Ammon's horn (tissue), 1 donor: ENCODE results near the gene DBNDD2.
A peak's percentile ranks its signal among the peaks of the same experiment; 100 is the strongest.

Source experiments
- DNase-seq: peaks from one replicate; pipeline ENCODE4 v3.0.0-alpha.2; 2016; ENCODE audit warnings: low spot score

DBNDD2 gene

GRCh38 chr20:45378191-45378590, 29.9 kb upstream of the DBNDD2 start, which contains the start of gene TP53TG5:
Gene TP53TG5, minus strand, starts transcription at chr20:45378325. Its CDS starts 89 bp downstream, at chr20:45378236.
- DNase-seq, result peak; percentile 84

- no peak for DNase-seq
These were observed 20.8 kb upstream of the DBNDD2 start for GRCh38 chr20:45387274-45387673.

- DNase-seq, result no peak
These were observed 17.2 kb upstream of the DBNDD2 start for GRCh38 chr20:45390931-45391330.

DNA sequence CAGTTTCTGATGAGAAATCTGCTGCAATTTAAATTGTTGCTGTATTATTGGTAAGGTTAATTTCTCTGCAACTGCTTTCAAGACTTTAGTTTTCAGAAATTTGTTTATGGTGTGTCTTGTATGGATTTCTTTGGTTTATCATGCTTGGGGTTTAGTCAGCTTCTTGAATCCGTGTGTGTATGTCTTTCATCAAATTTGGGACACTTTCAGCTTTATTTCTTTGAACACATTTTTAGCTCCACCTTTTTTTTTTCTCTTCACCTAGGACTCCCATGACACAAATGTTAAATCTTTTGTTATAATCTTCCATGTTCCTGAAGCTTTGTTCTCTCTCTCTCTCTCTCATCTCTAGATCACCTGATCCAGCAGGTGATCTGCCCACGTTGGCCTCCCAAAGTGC, 16.5 kb upstream of the DBNDD2 start:
- DNase-seq, result no peak

DNA sequence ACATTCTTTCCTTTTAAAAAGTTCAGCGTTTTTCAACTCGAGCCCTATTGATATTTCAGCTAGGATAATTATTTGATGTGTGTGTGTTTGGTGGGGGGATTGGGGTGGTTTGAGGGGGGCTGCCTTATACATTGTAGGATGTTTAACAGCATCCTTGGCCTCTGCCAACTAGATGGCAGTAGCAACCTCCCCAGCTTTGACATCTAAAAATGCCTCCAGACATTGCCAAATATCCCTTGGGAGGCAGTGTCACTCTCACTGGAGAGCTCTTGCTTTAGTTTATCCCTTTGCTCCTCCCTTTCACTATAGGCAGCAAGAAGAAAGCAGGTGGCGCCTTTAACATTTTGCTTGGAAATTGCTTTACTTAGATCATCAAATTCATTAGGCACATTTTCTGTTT, 15.4 kb upstream of the DBNDD2 start:
- DNase-seq, result peak; percentile 64

GRCh38 chr20:45394221-45395113, 13.6 kb upstream of the DBNDD2 start:
- DNase-seq, result no peak

DNA sequence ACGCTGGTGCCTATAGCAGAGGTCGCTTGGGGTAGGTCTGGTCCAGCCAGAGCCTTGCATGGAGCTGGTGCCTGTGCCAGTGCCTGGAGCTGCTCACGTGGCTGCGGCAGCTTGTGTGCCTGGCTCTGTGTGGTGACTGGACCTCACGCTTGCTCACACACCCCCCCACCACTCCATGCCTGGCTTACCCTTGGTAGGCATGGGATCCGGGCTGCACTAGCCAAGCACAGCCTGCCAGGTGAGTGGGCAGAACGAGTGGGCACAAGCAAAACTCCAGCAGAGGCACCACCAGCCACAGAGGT, 13.0 kb upstream of the DBNDD2 start:
- no peak for DNase-seq

DNA sequence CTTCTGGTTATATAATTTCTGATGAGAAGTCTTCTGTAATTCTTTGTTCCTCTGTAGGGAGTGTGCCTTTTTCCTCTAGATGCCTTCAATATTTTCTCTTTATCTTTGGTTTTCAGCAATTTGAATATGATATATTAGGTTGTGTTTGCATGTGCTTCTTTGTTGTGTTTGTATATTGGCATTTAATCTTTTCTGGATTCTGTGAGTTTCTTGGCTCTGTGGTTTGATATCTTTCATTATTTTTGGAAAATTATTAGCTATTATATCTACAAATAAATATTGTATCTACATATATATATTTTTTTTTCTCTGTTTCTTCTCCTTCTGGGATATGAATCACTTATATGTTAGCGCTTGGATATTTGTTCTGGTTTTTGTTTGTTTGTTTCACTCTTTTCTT, 9.1 kb upstream of the DBNDD2 start:
- no peak for DNase-seq

- DNase-seq, result no peak
These were observed 7.6 kb upstream of the DBNDD2 start for GRCh38 chr20:45400346-45401031.

DNA sequence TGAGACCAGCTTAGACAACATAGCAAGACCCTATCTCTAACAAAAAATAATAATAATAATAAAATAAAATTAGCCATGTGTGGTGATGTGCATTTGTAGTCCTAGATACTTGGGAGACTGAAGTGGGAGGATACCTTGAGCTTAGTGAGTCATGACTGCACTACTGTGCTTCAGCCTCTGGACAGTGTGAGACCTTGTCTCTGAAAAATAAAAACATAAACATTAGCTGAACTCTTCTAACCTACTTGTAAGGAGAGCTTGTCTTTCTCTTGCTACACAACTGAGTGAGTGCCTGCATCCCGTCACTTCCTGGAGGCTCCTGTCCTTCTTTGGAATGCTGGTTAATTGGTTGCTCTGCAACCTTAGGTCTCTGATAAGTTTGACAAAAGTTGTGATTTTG, 5.1 kb upstream of the DBNDD2 start:
- no peak for DNase-seq

- no peak for DNase-seq
These were observed 3.7 kb upstream of the DBNDD2 start for GRCh38 chr20:45404438-45404837.

DNA sequence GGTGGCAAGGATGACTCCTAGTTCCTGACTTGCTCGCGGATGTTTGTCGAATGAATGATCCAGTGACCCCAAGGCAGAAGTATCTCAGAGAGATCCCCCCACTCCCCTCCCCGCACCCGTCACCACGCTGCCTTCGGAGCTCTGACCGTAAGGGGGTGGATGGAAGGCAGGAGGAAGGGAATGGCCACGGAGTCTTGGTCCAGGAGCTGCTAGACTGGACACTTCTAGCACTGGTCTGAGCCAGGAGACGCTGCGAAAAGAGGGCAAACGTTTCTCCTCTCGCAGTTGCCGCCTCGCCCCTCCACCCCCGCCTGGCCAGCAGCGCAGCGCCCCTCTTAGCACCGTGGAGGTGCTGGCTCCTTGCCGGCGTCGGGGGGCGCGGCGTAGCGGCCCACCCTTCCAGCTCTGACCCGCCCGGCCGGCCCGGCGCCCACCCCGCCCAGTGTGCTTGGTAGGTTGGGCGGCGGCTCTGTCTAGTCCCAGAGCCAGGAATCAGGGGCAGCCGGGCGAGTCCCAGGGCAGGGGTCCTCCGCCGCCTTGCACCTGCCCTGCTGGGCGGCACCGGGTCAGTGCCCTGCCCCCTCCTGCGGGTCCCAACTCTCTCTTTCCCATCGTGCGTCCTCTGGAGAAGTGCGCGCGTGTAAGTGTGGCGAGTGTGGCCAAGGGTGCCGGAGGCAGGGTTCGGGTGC, 2.4 kb upstream of the DBNDD2 start:
- DNase-seq, result no peak

DNA sequence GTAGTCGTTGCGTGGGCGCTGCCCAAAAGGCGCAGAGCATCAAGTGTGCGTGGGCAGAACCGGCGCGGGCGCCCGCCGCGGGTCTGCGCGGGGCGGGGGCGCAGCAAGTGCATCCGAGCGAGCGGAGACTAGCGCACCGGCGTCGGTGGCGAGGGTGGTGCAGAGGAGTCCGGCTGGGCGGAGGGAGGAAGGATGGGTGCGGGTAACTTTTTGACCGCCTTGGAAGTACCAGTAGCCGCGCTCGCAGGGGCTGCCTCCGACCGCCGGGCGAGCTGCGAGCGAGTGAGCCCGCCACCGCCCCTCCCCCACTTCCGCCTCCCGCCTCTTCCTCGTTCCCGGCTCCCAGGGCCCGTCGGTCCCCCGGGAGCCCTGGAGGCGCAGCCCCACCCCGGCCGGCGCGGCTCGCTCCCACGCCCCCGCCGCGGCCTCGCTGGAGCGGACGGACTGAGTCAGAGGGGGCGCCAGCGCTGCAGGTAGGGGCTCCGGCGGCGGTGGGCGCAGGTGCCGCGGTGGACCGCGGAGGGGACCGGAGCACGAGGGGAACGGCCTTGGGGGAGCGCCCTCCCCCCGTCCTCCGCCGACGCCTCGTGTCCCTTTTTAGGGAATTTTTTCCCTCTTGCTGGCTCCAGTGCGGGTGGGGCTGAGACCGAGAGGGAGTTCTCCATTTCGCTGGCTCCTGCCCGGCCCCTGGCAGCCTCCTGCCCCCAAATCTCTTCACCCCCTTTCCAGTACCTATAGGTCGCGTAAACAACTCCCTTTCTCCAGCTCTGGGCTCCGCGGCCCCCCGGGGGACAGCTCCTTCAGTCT, 1.6 kb upstream of the DBNDD2 start:
- peak; percentile 65 for DNase-seq

DNA sequence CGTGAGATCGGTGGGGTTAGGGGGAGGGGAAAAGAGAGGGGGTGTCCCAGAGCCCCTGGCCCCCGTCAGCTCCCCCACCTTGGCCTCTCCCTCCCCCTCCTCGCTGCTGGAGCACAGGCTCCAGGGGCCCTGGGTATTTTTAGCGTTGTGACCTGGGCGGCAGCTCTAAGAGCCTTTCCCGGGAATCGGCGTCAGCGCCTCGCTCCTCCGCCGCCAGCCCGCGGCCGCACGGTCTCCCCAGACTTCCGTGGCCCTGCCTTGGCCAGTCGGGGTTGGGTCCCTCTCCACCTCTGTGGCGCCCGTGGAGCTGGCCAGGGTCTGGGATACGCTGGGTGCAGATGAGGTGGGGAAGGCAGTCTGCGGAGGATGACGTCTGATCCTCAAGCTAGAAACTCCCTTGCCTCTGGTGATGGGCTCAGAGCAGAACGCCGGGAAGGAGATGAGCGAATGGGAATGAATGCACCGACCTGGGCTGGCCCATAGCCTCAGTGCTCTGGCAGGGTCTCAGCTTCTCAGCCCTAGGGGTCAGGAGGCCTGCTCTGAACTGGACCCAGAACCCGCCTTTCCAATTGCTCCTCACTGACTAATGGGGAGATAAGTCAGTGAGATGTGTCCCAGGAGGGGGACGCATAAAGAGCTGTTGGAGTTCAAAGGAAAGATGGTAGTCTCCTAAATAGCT, 883 bp upstream of the DBNDD2 start:
- peak; percentile 66 for DNase-seq

DNA sequence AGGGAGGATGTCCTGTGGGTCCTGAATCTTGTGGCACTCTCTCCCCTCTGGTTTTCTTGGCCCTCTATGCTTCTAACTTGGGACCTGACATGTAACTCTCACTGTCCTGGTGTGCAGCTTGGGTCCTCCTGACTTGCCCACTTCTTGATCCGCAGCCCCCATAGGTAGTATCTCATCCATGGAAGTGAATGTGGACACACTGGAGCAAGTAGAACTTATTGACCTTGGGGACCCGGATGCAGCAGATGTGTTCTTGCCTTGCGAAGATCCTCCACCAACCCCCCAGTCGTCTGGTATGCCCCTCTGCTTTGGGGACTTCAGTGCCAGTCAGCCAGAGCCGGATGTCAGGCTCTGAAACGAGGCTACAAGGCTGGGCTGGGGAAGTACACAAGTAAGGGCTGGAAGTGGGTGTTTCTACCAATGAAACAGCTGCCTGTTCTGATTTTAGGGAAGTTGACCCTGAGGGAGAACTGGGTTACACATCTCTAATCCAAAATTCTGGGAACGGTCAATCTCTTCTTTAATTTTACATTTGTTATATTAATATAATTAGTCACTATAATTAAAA, 641 bp downstream of the DBNDD2 start:
- peak; percentile 71 for DNase-seq

- no peak for DNase-seq
These were observed 1.6 kb downstream of the DBNDD2 start for GRCh38 chr20:45409521-45410272.

DNA sequence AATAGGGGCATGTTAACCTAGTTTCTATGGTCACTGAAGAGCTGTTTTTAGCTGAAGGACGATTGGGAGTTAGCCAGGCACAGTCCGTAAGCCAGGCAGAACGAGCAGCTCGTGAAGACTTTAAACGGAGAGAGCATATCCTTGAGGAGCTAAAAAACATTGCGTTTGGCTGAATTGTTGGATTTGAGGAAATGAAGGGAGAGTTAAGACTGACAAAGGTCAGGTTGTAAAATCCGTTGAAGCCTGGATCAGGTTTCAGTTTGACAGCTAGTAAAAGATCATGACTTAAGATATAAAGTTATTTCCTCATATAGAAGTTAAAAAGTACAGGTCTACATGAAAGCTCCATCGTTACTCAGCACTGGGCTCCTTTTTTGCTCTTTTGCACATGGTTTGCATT, 2.8 kb downstream of the DBNDD2 start:
- no peak for DNase-seq

- DNase-seq, result no peak
These were observed 4.6 kb downstream of the DBNDD2 start for GRCh38 chr20:45412653-45413052.

- no peak for DNase-seq
These were observed 5.4 kb downstream of the DBNDD2 start for GRCh38 chr20:45413479-45413878.
